Liver (tissue), 9 donors: ENCODE data around the gene FAM151A. TPM values are rescaled to one million over a fixed set of nuclear protein-coding genes. Genes with fewer than 3 reads are reported as not detected.

Experiments used
- DNase-seq: peaks from one replicate; pipeline ENCODE4 v3.0.0-alpha.2; 2017; ENCODE audit warnings: low spot score
- H3K27ac ChIP-seq, 2 donors: one replicate each; pipeline ENCODE4 v1.7.0; 2013; ENCODE audit warnings: inconsistent platforms in 2 of 2, low read length in 2 of 2, control low read depth in 1 of 2, low read depth in 1 of 2, mild to moderate bottlenecking in 1 of 2
- H3K27me3 ChIP-seq, 4 donors: one replicate each; pipeline versions ENCODE4 v1.6.1 to v1.7.0; 2013; ENCODE audit warnings: low read length in 3 of 4, inconsistent platforms in 1 of 4, mild to moderate bottlenecking in 1 of 4, moderate library complexity in 1 of 4; ENCODE audit not compliant: control insufficient read depth in 4 of 4, insufficient read depth in 4 of 4
- H3K36me3 ChIP-seq, 4 donors: one replicate each; pipeline versions ENCODE4 v1.6.1 to v1.7.0; 2013; ENCODE audit warnings: low read length in 3 of 4, mild to moderate bottlenecking in 3 of 4, low read depth in 1 of 4, moderate library complexity in 1 of 4; ENCODE audit not compliant: control insufficient read depth in 4 of 4, insufficient read depth in 3 of 4
- H3K4me1 ChIP-seq, 4 donors: one replicate each; pipeline versions ENCODE4 v1.6.1 to v1.7.0; 2013; ENCODE audit warnings: low read length in 3 of 4, mild to moderate bottlenecking in 3 of 4, moderate library complexity in 1 of 4; ENCODE audit not compliant: control insufficient read depth in 4 of 4, insufficient read depth in 4 of 4
- H3K4me3 ChIP-seq, 3 donors: one replicate each; pipeline versions ENCODE4 v1.6.1 to v1.7.0; 2013; ENCODE audit warnings: low read length in 3 of 3, control low read depth in 1 of 3, low read depth in 1 of 3, mild to moderate bottlenecking in 1 of 3
- H3K9ac ChIP-seq, 2 donors: one replicate each; pipeline ENCODE4 v1.7.0; 2013; ENCODE audit warnings: low read length in 2 of 2, mild to moderate bottlenecking in 2 of 2, moderate library complexity in 2 of 2, control low read depth in 1 of 2, low read depth in 1 of 2
- H3K9me3 ChIP-seq, 4 donors: one replicate each; pipeline versions ENCODE4 v1.6.1 to v1.7.0; 2013; ENCODE audit warnings: low read length in 3 of 4; ENCODE audit not compliant: control insufficient read depth in 4 of 4
- ATF3 ChIP-seq: IDR thresholded peaks from 2 replicates; pipeline ENCODE4 v1.6.1; 2016; ENCODE audit warnings: antibody characterized with exemption
- CTCF ChIP-seq: fragments of 150-350 bp; IDR thresholded peaks from 2 replicates; pipeline ENCODE4 v1.5.1; 2017; ENCODE audit warnings: improper control_type of control experiment, low read depth, low read length; ENCODE audit not compliant: missing input control
- EGR1 ChIP-seq, 2 donors: IDR thresholded peaks; 2 replicates each; pipeline ENCODE4 v1.6.1; 2016 to 2018; ENCODE audit warnings: antibody characterized with exemption in 2 of 2, low read depth in 2 of 2
- FOXA2 ChIP-seq: IDR thresholded peaks from 2 replicates; pipeline ENCODE4 v1.6.1; 2016; ENCODE audit warnings: antibody characterized with exemption
- HNF4G ChIP-seq: IDR thresholded peaks from 2 replicates; pipeline ENCODE4 v1.6.1; 2016; ENCODE audit warnings: antibody characterized with exemption
- JUND ChIP-seq, 2 donors: IDR thresholded peaks; 2 replicates each; pipeline ENCODE4 v1.6.1; 2016; ENCODE audit warnings: antibody characterized with exemption in 2 of 2
- MAX ChIP-seq: IDR thresholded peaks from 2 replicates; pipeline ENCODE4 v1.6.1; 2016; ENCODE audit warnings: antibody characterized with exemption
- NR2F2 ChIP-seq: IDR thresholded peaks from 2 replicates; pipeline ENCODE4 v1.6.1; 2016; ENCODE audit warnings: antibody characterized with exemption
- RXRA ChIP-seq, 2 donors: IDR thresholded peaks; 2 replicates each; pipeline ENCODE4 v1.6.1; 2017 to 2018; ENCODE audit warnings: antibody characterized with exemption in 2 of 2, mild to moderate bottlenecking in 1 of 2
- SP1 ChIP-seq: IDR thresholded peaks from 2 replicates; pipeline ENCODE4 v1.6.1; 2018; ENCODE audit warnings: antibody characterized with exemption, mild to moderate bottlenecking
- TAF1 ChIP-seq: conservative IDR thresholded peaks from 2 replicates; pipeline ENCODE4 v1.6.1; 2016; ENCODE audit warnings: antibody characterized with exemption, mild to moderate bottlenecking
- YY1 ChIP-seq: IDR thresholded peaks from 2 replicates; pipeline ENCODE4 v1.6.1; 2016; ENCODE audit warnings: antibody characterized with exemption, mild to moderate bottlenecking
- ZBTB33 ChIP-seq: IDR thresholded peaks from 2 replicates; pipeline ENCODE4 v1.6.1; 2016; ENCODE audit warnings: antibody characterized with exemption
- WGBS: extraction: QIAGEN DNeasy Blood & Tissue Kit; methylation state at CpG from one replicate; pipeline ENCODE4 v1.1.7; 2013; 5-methylcytosine and 5-hydroxymethylcytosine counted together
- polyA plus RNA-seq, 2 donors: library from polyadenylated mRNA; stranded (reverse) in 1 of 2; unstranded in 1 of 2; fragments of 200-250 nt in 1 of 2; fragments of >200 nt in 1 of 2; fragmentation: Nextera tagmentation in 1 of 2; extraction: Ambion mirVana in 1 of 2; gene quantifications; one replicate each; pipeline versions ENCODE4 v1.2.1 to v1.2.3, GENCODE V29; 2013 to 2015
- total RNA-seq, 2 donors: library from RNA; depleted of rRNA; stranded (reverse); fragments of >200 nt; gene quantifications; one replicate each; pipeline ENCODE4 v1.2.3, GENCODE V29; 2014
- donor health status: healthy.
- donor health status: healthy.
- donor health status: healthy.
- donor health status: healthy.
- donor health status: healthy.

The FAM151A gene
- total and polyA plus RNA-seq, 4 donors, result 1.5 to 25.1 (median 4.7) TPM

GRCh38 chr1:54615531-54616279, 7.6 kb downstream of the FAM151A start (continued):
- TF ChIP-seq SP1, result no peak
- TF ChIP-seq YY1, result no peak
- TF ChIP-seq RXRA (IDR thresholded peaks at IDR 0.05), result no peak

- Histone ChIP-seq H3K4me1 (no peaks in the 10 kb centered on the region), H3K9ac (no peak overlapping the region), H3K9me3 (no peaks in the 10 kb centered on the region), H3K4me3 (no peak overlapping the region), H3K36me3 (peaks cover 0 to 30% (median 7%) of the 10 kb centered on the region in 4 donors), H3K27ac (no peak overlapping the region), H3K27me3 (no peaks in the 10 kb centered on the region)
- DNase-seq, result no peak
- TF ChIP-seq EGR1 (IDR thresholded peaks at IDR 0.05; ENCODE audit: low read depth in 2 of 2) (no peak), NR2F2 (no peak), HNF4G (no peak), FOXA2 (no peak), CTCF (no peak), JUND (IDR thresholded peaks at IDR 0.05) (no peak), RXRA (IDR thresholded peaks at IDR 0.05) (no peak), ATF3 (no peak), SP1 (no peak), MAX (no peak)
- WGBS, result 78% methylated on average over 8 of the region's 8 CpGs
These were observed 8.8 kb downstream of the FAM151A start for GRCh38 chr1:54614563-54614962.

GRCh38 chr1:54614024-54614423, 9.3 kb downstream of the FAM151A start:
- DNase-seq, result no peak
- Histone ChIP-seq H3K4me3 (no peak overlapping the region), H3K4me1 (no peaks in the 10 kb centered on the region), H3K27me3 (no peaks in the 10 kb centered on the region), H3K9me3 (no peaks in the 10 kb centered on the region), H3K27ac (no peak overlapping the region), H3K9ac (no peak overlapping the region), H3K36me3 (peaks cover 0 to 34% (median 7%) of the 10 kb centered on the region in 4 donors)
- 92% methylated on average over 2 of the region's 2 CpGs for WGBS
- TF ChIP-seq ZBTB33 (no peak), CTCF (no peak), HNF4G (no peak), SP1 (no peak), TAF1 (no peak)
